K562 (cell line): ENCODE measurements around the gene AP1M1. TPM values are rescaled to one million over a fixed set of nuclear protein-coding genes. Genes with fewer than 3 reads are reported as not detected.

ENCODE experiments used
- ARID2 ChIP-seq: fragments of 450-650 bp; IDR thresholded peaks from 2 replicates; pipeline ENCODE4 v1.6.1; 2017; ENCODE audit warnings: antibody characterized with exemption, mild to moderate bottlenecking
- BHLHE40 ChIP-seq: IDR thresholded peaks from 2 replicates; pipeline ENCODE4 v1.6.1; 2011; ENCODE audit warnings: low read length, improper control_type of control experiment
- CBX3 ChIP-seq, 2 experiments: IDR thresholded peaks; 1 replicate in 1 of 2; 2 replicates in 1 of 2; pipeline ENCODE4 v1.6.1; 2012; ENCODE audit warnings: inconsistent platforms in 2 of 2, low read length in 2 of 2, borderline replicate concordance in 1 of 2, control low read depth in 1 of 2
- HOXB6 ChIP-seq: fragments of 250-450 bp; sonication (Bioruptor Pico); IDR thresholded peaks from 2 replicates; pipeline ENCODE4 v1.5.1; 2022; ENCODE audit warnings: mild to moderate bottlenecking, borderline replicate concordance
- RBM17 ChIP-seq: fragments of 200-400 bp; formaldehyde crosslinking; IDR thresholded peaks from 2 replicates; pipeline ENCODE4 v1.6.1; 2017; ENCODE audit warnings: low read depth, mild to moderate bottlenecking, low read length, borderline replicate concordance
- SMARCA4 ChIP-seq: fragments of 450-650 bp; IDR thresholded peaks from 2 replicates; pipeline ENCODE4 v1.6.1; 2016
- SP1 ChIP-seq: sonication (generic); formaldehyde crosslinking; IDR thresholded peaks from 2 replicates; pipeline ENCODE4 v1.8.1; 2022; ENCODE audit warnings: mild to moderate bottlenecking, missing genetic modification reagents
- TAF15 ChIP-seq: fragments of 200-400 bp; formaldehyde crosslinking; IDR thresholded peaks from 2 replicates; pipeline ENCODE4 v1.6.1; 2017; ENCODE audit warnings: mild to moderate bottlenecking, low read depth, low read length, moderate library complexity
- TCF7 ChIP-seq: sonication (generic); IDR thresholded peaks from 2 replicates; pipeline ENCODE4 v1.6.1; 2016; ENCODE audit warnings: antibody characterized with exemption, borderline replicate concordance
- ZNF324 ChIP-seq: fragments of 250-450 bp; sonication (Bioruptor Pico); IDR thresholded peaks from 2 replicates; pipeline ENCODE4 v1.4.0; 2020; ENCODE audit warnings: mild to moderate bottlenecking
- polyA plus RNA-seq, 8 experiments: library from polyadenylated mRNA; depleted of rRNA in 4 of 8; stranded (reverse) in 5 of 8; unstranded in 3 of 8; fragments of >200 nt; fragmentation: Nextera tagmentation in 2 of 8; fragmentation: Illumina TruSeq in 1 of 8; extraction: Ambion mirVana in 2 of 8; extraction: Trizol in 1 of 8; gene quantifications; 2 replicates each; pipeline versions ENCODE4 v1.2.1 to v1.2.3, GENCODE V29; 2011 to 2014; ENCODE audit warnings: inconsistent platforms in 1 of 8, missing spikeins in 1 of 8
- total RNA-seq, 7 experiments: library from RNA; depleted of rRNA in 6 of 7; stranded (reverse); fragments of >200 nt in 6 of 7; fragmentation: Illumina TruSeq in 2 of 7; extraction: Trizol in 2 of 7; gene quantifications; 2 replicates each; pipeline versions ENCODE4 v1.2.1 to v1.2.3, GENCODE V29; 2011 to 2021; ENCODE audit warnings: low replicate concordance in 1 of 7
- TF ChIP-seq, protein P1 (sequence below): fragments of 450-650 bp; formaldehyde crosslinking; IDR thresholded peaks from 2 replicates; pipeline ENCODE4 v1.4.0; 2020; ENCODE audit warnings: mild to moderate bottlenecking
- TF ChIP-seq, protein P2 (sequence below): sonication (generic); formaldehyde crosslinking; IDR thresholded peaks from 2 replicates; pipeline ENCODE4 v1.8.1; 2023; ENCODE audit warnings: mild to moderate bottlenecking, missing genetic modification reagents
- TF ChIP-seq, protein P3 (sequence below): fragments of 450-650 bp; IDR thresholded peaks from 2 replicates; pipeline ENCODE4 v1.6.1; 2016; ENCODE audit warnings: mild to moderate bottlenecking, moderate library complexity

AP1M1 gene
- total and polyA plus RNA-seq, 9 of the 15 experiments (the other 6 are each of a cell fraction or from before 2014, with no cell fraction given), result 0.87 to 56.2 (median 29.1) TPM

DNA sequence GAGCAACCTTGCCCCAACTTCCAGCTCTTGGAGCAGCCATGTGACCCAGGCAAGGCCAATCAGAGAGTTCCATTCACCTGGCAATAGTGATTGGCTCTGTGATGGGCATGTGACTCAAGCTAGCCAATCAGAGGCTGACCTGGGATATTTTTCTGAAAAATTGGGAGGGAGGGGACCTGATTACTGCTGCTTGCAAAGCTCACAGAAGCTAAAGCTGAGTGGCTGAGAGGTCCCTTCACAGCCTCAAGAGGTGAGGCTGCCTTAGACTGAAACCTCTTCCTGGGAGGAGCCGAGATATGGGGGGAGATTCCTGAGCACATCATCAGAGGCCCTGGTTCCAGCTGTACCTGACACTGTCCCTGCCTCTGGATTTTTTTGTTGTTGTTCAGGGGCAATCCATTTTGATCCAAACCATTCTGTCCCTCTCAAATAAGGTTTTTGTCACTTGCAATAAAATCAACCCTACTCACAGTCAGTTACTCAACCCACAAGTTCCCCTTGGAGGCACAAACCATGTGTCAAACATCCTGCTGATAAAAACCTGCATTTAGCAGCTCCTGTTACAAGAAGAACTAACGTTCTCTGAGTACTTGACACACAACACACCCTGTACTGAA is 29.1 kb upstream of the AP1M1 start (continued):
- TF ChIP-seq ZNF324 (no peak), ARID2 (no peak), RBM17 (no peak), TCF7 (no peak), TAF15 (no peak), SP1 (CRISPR knock-in tag) (no peak), SMARCA4 (no peak), CBX3 (IDR thresholded peaks at IDR 0.05; ENCODE audit: borderline replicate concordance in 1 of 2, low read length in 2 of 2) (peak in 1 of 2 experiments; percentile 74; a peak in 2 of 3 replicates), HOXB6 (CRISPR knock-in tag) (no peak), BHLHE40 (no peak)
- TF ChIP-seq, protein P1, sequence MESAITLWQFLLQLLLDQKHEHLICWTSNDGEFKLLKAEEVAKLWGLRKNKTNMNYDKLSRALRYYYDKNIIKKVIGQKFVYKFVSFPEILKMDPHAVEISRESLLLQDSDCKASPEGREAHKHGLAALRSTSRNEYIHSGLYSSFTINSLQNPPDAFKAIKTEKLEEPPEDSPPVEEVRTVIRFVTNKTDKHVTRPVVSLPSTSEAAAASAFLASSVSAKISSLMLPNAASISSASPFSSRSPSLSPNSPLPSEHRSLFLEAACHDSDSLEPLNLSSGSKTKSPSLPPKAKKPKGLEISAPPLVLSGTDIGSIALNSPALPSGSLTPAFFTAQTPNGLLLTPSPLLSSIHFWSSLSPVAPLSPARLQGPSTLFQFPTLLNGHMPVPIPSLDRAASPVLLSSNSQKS (CRISPR knock-in tag), result no peak
- TF ChIP-seq, protein P2, sequence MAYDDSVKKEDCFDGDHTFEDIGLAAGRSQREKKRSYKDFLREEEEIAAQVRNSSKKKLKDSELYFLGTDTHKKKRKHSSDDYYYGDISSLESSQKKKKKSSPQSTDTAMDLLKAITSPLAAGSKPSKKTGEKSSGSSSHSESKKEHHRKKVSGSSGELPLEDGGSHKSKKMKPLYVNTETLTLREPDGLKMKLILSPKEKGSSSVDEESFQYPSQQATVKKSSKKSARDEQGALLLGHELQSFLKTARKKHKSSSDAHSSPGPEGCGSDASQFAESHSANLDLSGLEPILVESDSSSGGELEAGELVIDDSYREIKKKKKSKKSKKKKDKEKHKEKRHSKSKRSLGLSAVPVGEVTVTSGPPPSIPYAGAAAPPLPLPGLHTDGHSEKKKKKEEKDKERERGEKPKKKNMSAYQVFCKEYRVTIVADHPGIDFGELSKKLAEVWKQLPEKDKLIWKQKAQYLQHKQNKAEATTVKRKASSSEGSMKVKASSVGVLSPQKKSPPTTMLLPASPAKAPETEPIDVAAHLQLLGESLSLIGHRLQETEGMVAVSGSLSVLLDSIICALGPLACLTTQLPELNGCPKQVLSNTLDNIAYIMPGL, result no peak
- TF ChIP-seq, protein P3, sequence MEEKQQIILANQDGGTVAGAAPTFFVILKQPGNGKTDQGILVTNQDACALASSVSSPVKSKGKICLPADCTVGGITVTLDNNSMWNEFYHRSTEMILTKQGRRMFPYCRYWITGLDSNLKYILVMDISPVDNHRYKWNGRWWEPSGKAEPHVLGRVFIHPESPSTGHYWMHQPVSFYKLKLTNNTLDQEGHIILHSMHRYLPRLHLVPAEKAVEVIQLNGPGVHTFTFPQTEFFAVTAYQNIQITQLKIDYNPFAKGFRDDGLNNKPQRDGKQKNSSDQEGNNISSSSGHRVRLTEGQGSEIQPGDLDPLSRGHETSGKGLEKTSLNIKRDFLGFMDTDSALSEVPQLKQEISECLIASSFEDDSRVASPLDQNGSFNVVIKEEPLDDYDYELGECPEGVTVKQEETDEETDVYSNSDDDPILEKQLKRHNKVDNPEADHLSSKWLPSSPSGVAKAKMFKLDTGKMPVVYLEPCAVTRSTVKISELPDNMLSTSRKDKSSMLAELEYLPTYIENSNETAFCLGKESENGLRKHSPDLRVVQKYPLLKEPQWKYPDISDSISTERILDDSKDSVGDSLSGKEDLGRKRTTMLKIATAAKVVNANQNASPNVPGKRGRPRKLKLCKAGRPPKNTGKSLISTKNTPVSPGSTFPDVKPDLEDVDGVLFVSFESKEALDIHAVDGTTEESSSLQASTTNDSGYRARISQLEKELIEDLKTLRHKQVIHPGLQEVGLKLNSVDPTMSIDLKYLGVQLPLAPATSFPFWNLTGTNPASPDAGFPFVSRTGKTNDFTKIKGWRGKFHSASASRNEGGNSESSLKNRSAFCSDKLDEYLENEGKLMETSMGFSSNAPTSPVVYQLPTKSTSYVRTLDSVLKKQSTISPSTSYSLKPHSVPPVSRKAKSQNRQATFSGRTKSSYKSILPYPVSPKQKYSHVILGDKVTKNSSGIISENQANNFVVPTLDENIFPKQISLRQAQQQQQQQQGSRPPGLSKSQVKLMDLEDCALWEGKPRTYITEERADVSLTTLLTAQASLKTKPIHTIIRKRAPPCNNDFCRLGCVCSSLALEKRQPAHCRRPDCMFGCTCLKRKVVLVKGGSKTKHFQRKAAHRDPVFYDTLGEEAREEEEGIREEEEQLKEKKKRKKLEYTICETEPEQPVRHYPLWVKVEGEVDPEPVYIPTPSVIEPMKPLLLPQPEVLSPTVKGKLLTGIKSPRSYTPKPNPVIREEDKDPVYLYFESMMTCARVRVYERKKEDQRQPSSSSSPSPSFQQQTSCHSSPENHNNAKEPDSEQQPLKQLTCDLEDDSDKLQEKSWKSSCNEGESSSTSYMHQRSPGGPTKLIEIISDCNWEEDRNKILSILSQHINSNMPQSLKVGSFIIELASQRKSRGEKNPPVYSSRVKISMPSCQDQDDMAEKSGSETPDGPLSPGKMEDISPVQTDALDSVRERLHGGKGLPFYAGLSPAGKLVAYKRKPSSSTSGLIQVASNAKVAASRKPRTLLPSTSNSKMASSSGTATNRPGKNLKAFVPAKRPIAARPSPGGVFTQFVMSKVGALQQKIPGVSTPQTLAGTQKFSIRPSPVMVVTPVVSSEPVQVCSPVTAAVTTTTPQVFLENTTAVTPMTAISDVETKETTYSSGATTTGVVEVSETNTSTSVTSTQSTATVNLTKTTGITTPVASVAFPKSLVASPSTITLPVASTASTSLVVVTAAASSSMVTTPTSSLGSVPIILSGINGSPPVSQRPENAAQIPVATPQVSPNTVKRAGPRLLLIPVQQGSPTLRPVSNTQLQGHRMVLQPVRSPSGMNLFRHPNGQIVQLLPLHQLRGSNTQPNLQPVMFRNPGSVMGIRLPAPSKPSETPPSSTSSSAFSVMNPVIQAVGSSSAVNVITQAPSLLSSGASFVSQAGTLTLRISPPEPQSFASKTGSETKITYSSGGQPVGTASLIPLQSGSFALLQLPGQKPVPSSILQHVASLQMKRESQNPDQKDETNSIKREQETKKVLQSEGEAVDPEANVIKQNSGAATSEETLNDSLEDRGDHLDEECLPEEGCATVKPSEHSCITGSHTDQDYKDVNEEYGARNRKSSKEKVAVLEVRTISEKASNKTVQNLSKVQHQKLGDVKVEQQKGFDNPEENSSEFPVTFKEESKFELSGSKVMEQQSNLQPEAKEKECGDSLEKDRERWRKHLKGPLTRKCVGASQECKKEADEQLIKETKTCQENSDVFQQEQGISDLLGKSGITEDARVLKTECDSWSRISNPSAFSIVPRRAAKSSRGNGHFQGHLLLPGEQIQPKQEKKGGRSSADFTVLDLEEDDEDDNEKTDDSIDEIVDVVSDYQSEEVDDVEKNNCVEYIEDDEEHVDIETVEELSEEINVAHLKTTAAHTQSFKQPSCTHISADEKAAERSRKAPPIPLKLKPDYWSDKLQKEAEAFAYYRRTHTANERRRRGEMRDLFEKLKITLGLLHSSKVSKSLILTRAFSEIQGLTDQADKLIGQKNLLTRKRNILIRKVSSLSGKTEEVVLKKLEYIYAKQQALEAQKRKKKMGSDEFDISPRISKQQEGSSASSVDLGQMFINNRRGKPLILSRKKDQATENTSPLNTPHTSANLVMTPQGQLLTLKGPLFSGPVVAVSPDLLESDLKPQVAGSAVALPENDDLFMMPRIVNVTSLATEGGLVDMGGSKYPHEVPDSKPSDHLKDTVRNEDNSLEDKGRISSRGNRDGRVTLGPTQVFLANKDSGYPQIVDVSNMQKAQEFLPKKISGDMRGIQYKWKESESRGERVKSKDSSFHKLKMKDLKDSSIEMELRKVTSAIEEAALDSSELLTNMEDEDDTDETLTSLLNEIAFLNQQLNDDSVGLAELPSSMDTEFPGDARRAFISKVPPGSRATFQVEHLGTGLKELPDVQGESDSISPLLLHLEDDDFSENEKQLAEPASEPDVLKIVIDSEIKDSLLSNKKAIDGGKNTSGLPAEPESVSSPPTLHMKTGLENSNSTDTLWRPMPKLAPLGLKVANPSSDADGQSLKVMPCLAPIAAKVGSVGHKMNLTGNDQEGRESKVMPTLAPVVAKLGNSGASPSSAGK, result no peak
